Measurements from ENCODE around the gene CREB5. TPM values are rescaled to one million over a fixed set of nuclear protein-coding genes. Genes with fewer than 3 reads are reported as not detected.

Gene CREB5
- polyA plus RNA-seq, 1 donor from 2014 or later: 3.7 TPM

GRCh38 chr7:28573059-28573553, 160.8 kb downstream of the CREB5 start:
- Histone ChIP-seq H3K4me2 (ENCODE audit: low read length) (no peak overlapping the region), H2AFZ (ENCODE audit: low read depth, low read length) (no peak overlapping the region), H3K36me3 (ENCODE audit: insufficient read depth, low read length) (no peaks in the 10 kb centered on the region), H3K9ac (ENCODE audit: low read length) (no peak overlapping the region), H3K4me3 (ENCODE audit: low read length) (no peak overlapping the region), H3K9me2 (ENCODE audit: insufficient read depth, low read length) (no peaks in the 10 kb centered on the region), H4K20me1 (ENCODE audit: insufficient read depth) (no peaks in the 10 kb centered on the region), H3K9me3 (ENCODE audit: low read length) (no peaks in the 10 kb centered on the region), H3K79me2 (replicated peaks; ENCODE audit: insufficient read depth, low read length) (no peaks in the 10 kb centered on the region), H3K27ac (ENCODE audit: low read length) (no peak overlapping the region), H3K27me3 (ENCODE audit: insufficient read depth, low read depth, low read length) (no peaks in the 10 kb centered on the region), H3F3A (ENCODE audit: insufficient read depth, low read length, poor library complexity, severe bottlenecking) (no peaks in the 10 kb centered on the region)
- TF ChIP-seq MXI1 (conservative IDR thresholded peaks at IDR 0.05; ENCODE audit: poor library complexity, severe bottlenecking) (no peak), POLR2AphosphoS5 (IDR thresholded peaks at IDR 0.05) (no peak), TAF1 (IDR thresholded peaks at IDR 0.05; ENCODE audit: low read depth) (no peak), RAD21 (conservative IDR thresholded peaks at IDR 0.05) (no peak), EP300 (conservative IDR thresholded peaks at IDR 0.05; ENCODE audit: poor library complexity, severe bottlenecking) (no peak), REST (IDR thresholded peaks at IDR 0.05; ENCODE audit: borderline replicate concordance) (no peak), SMC3 (conservative IDR thresholded peaks at IDR 0.05; ENCODE audit: poor library complexity) (no peak), EZH2 (IDR thresholded peaks at IDR 0.05; ENCODE audit: borderline replicate concordance, insufficient read depth, low read length, poor library complexity, severe bottlenecking) (no peak)

GRCh38 chr7:28573651-28574301, 161.5 kb downstream of the CREB5 start:
- no peaks in the 10 kb centered on the region for H3K79me2 ChIP-seq (replicated peaks; ENCODE audit: insufficient read depth, low read length)
- no peak overlapping the region for H3K27ac ChIP-seq (ENCODE audit: low read length)
- H2AFZ ChIP-seq (ENCODE audit: low read depth, low read length): no peak overlapping the region
- TF ChIP-seq CTCF (IDR thresholded peaks at IDR 0.05; ENCODE audit: poor library complexity, severe bottlenecking) (no peak), REST (IDR thresholded peaks at IDR 0.05; ENCODE audit: borderline replicate concordance) (no peak), SMC3 (conservative IDR thresholded peaks at IDR 0.05; ENCODE audit: poor library complexity) (no peak), EP300 (conservative IDR thresholded peaks at IDR 0.05; ENCODE audit: poor library complexity, severe bottlenecking) (no peak), TAF1 (IDR thresholded peaks at IDR 0.05; ENCODE audit: low read depth) (no peak), MXI1 (conservative IDR thresholded peaks at IDR 0.05; ENCODE audit: poor library complexity, severe bottlenecking) (no peak), EZH2 (IDR thresholded peaks at IDR 0.05; ENCODE audit: borderline replicate concordance, insufficient read depth, low read length, poor library complexity, severe bottlenecking) (no peak), RAD21 (conservative IDR thresholded peaks at IDR 0.05) (no peak), POLR2AphosphoS5 (IDR thresholded peaks at IDR 0.05) (no peak)
- no peaks in the 10 kb centered on the region for H3K9me2 ChIP-seq (ENCODE audit: insufficient read depth, low read length)
- H3K27me3 ChIP-seq (ENCODE audit: insufficient read depth, low read depth, low read length): no peaks in the 10 kb centered on the region
- H3K9me3 ChIP-seq (ENCODE audit: low read length): no peaks in the 10 kb centered on the region
- no peaks in the 10 kb centered on the region for H3F3A ChIP-seq (ENCODE audit: insufficient read depth, low read length, poor library complexity, severe bottlenecking)
- no peaks in the 10 kb centered on the region for H4K20me1 ChIP-seq (ENCODE audit: insufficient read depth)
- no peak overlapping the region for H3K4me2 ChIP-seq (ENCODE audit: low read length)
- no peak overlapping the region for H3K9ac ChIP-seq (ENCODE audit: low read length)
- no peak overlapping the region for H3K4me3 ChIP-seq (ENCODE audit: low read length)
- no peaks in the 10 kb centered on the region for H3K36me3 ChIP-seq (ENCODE audit: insufficient read depth, low read length)
